Hepatocyte (in vitro differentiated cells): ENCODE measurements around the gene RABL6. TPM values are rescaled to one million over a fixed set of nuclear protein-coding genes. Genes with fewer than 3 reads are reported as not detected.
A peak's percentile ranks its signal among the peaks of the same experiment; 100 is the strongest.
"Not testable (repeated sequence)": the region's sequence is repeated elsewhere in the genome, so short reads cannot be mapped to it uniquely, and the experiment has no call there.

Experiments used
- DNase-seq: peaks from one replicate; pipeline ENCODE4 v3.0.0-alpha.2; 2016; ENCODE audit warnings: low spot score
- H2AFZ ChIP-seq: fragments of 200-600 bp; sonication (generic); 2 replicates; pipeline ENCODE4 v1.6.0; 2016; ENCODE audit warnings: antibody characterized with exemption, mild to moderate bottlenecking
- H3K27ac ChIP-seq: fragments of 200-600 bp; sonication (generic); 2 replicates; pipeline ENCODE4 v1.5.1; 2016; ENCODE audit warnings: mild to moderate bottlenecking
- H3K27me3 ChIP-seq: fragments of 200-600 bp; sonication (generic); 2 replicates; pipeline ENCODE4 v1.6.1; 2016
- H3K36me3 ChIP-seq: fragments of 200-600 bp; sonication (generic); replicated peaks from 2 replicates; pipeline ENCODE4 v1.5.1; 2016; ENCODE audit warnings: low read depth; ENCODE audit not compliant: insufficient read depth
- H3K4me1 ChIP-seq: fragments of 200-600 bp; sonication (generic); 2 replicates; pipeline ENCODE4 v1.5.1; 2016; ENCODE audit warnings: mild to moderate bottlenecking, moderate library complexity; ENCODE audit not compliant: insufficient read depth
- H3K4me2 ChIP-seq: fragments of 200-600 bp; sonication (generic); 2 replicates; pipeline ENCODE4 v1.6.0; 2016
- H3K4me3 ChIP-seq: fragments of 200-600 bp; sonication (generic); 2 replicates; pipeline ENCODE4 v1.5.1; 2016; ENCODE audit warnings: mild to moderate bottlenecking
- H3K79me2 ChIP-seq: fragments of 200-600 bp; sonication (generic); 2 replicates; pipeline ENCODE4 v1.6.0; 2017; ENCODE audit warnings: mild to moderate bottlenecking
- H3K9me2 ChIP-seq: fragments of 200-600 bp; sonication (generic); replicated peaks from 2 replicates; pipeline ENCODE4 v1.6.0; 2017; ENCODE audit warnings: mild to moderate bottlenecking; ENCODE audit not compliant: insufficient read depth
- H3K9me3 ChIP-seq: fragments of 200-600 bp; sonication (generic); 2 replicates; pipeline ENCODE4 v1.5.1; 2016; ENCODE audit warnings: low read depth, mild to moderate bottlenecking
- H4K20me1 ChIP-seq: fragments of 200-600 bp; sonication (generic); 2 replicates; pipeline ENCODE4 v1.6.0; 2016; ENCODE audit warnings: mild to moderate bottlenecking; ENCODE audit not compliant: insufficient read depth, poor library complexity, severe bottlenecking
- CTCF ChIP-seq: fragments of 200-600 bp; sonication (generic); IDR thresholded peaks from 2 replicates; pipeline ENCODE4 v1.5.1; 2016; ENCODE audit warnings: antibody characterized with exemption, mild to moderate bottlenecking; ENCODE audit not compliant: poor library complexity
- EZH2 ChIP-seq: fragments of 200-600 bp; sonication (generic); IDR thresholded peaks from 2 replicates; pipeline ENCODE4 v1.6.1; 2016; ENCODE audit warnings: antibody characterized with exemption, mild to moderate bottlenecking, borderline replicate concordance
- EZH2phosphoT487 ChIP-seq: fragments of 200-600 bp; sonication (generic); IDR thresholded peaks from one replicate; pipeline ENCODE4 v1.6.1; 2018; ENCODE audit warnings: antibody characterized with exemption, mild to moderate bottlenecking, low read depth, moderate library complexity; ENCODE audit not compliant: unreplicated experiment, severe bottlenecking
- WGBS: methylation state at CpG from one replicate; pipeline ENCODE4 v1.1.6; 2016; ENCODE audit warnings: low lambda C conversion rate; ENCODE audit errors: missing lambda C conversion rate; 5-methylcytosine and 5-hydroxymethylcytosine counted together
- polyA plus RNA-seq: library from polyadenylated mRNA; unstranded; fragments of >200 nt; fragmentation: Nextera tagmentation; extraction: Ambion mirVana; gene quantifications from 2 replicates; pipeline ENCODE4 v1.2.1, GENCODE V29; 2016
- total RNA-seq: library from RNA; depleted of rRNA; stranded (reverse); fragments of >200 nt; gene quantifications from 2 replicates; pipeline ENCODE4 v1.2.3, GENCODE V29; 2014

RABL6 gene
- total and polyA plus RNA-seq, 2 experiments from 2014 or later: 72.3 to 103 TPM

GRCh38 chr9:136795000-136795348 is 12.8 kb upstream of the RABL6 start:
- peak overlapping the region; percentile 97 for H3K27ac ChIP-seq
- no peaks in the 10 kb centered on the region for H3K9me3 ChIP-seq
- no peaks in the 10 kb centered on the region for H3K27me3 ChIP-seq
- DNase-seq: no peak
- no peaks in the 10 kb centered on the region for H3K36me3 ChIP-seq
- peaks cover 28% of the 10 kb centered on the region for H3K79me2 ChIP-seq
- no peak for TF ChIP-seq CTCF
- TF ChIP-seq EZH2: no peak
- TF ChIP-seq EZH2phosphoT487: no peak
- peak overlapping the region; percentile 29 for H3K4me2 ChIP-seq
- H3K4me1 ChIP-seq: peaks cover 62% of the 10 kb centered on the region
- H3K4me3 ChIP-seq: no peak overlapping the region
- no peaks in the 10 kb centered on the region for H3K9me2 ChIP-seq
- no peak overlapping the region for H2AFZ ChIP-seq
- no peaks in the 10 kb centered on the region for H4K20me1 ChIP-seq
- 85% methylated on average over 6 of the region's 6 CpGs for WGBS

- no peak for DNase-seq
- peaks cover 28% of the 10 kb centered on the region for H3K79me2 ChIP-seq
- H3K36me3 ChIP-seq: no peaks in the 10 kb centered on the region
- H3K4me2 ChIP-seq: peak within 1 kb of the TSS; percentile 87
- H3K27ac ChIP-seq: peak within 1 kb of the TSS; percentile 97
- H3K4me1 ChIP-seq: peaks cover 58% of the 10 kb centered on the region
- no peaks in the 10 kb centered on the region for H4K20me1 ChIP-seq
- no peak within 1 kb of the TSS for H2AFZ ChIP-seq
- WGBS: 39% methylated on average over 5 of the region's 5 CpGs
- TF ChIP-seq EZH2 (no peak), EZH2phosphoT487 (no peak), CTCF (no peak)
- no peak within 1 kb of the TSS for H3K4me3 ChIP-seq
- H3K9me2 ChIP-seq: no peaks in the 10 kb centered on the region
- no peaks in the 10 kb centered on the region for H3K27me3 ChIP-seq
- no peaks in the 10 kb centered on the region for H3K9me3 ChIP-seq
Measured at GRCh38 chr9:136796238-136796774, 11.4 kb upstream of the RABL6 start, which contains the start of gene CCDC183. CCDC183 (plus strand) TSS chr9:136796338; CDS start chr9:136796398, 60 bp downstream.

- DNase-seq: peak; percentile 78
- not testable (repeated sequence) for H4K20me1 ChIP-seq, H3K27me3 ChIP-seq, H3K9me2 ChIP-seq, H3K9me3 ChIP-seq, H2AFZ ChIP-seq, H3K36me3 ChIP-seq, H3K4me3 ChIP-seq
- 1% methylated on average over 10 of the region's 10 CpGs for WGBS
- peak overlapping the region; percentile 97 for H3K27ac ChIP-seq
- H3K4me1 ChIP-seq: peaks cover 61% of the 10 kb centered on the region
- H3K79me2 ChIP-seq: peaks cover 29% of the 10 kb centered on the region
- peak overlapping the region; percentile 87 for H3K4me2 ChIP-seq
Measured at GRCh38 chr9:136796775-136797347, 10.9 kb upstream of the RABL6 start.

- peaks cover 54% of the 10 kb centered on the region for H3K4me1 ChIP-seq
- 83% methylated on average over 6 of the region's 6 CpGs for whole genome bisulfite sequencing
- peak overlapping the region; percentile 97 for H3K27ac ChIP-seq
- peak overlapping the region; percentile 87 for H3K4me2 ChIP-seq
- H4K20me1 ChIP-seq: no peaks in the 10 kb centered on the region
- no peaks in the 10 kb centered on the region for H3K9me3 ChIP-seq
- H3K4me3 ChIP-seq: no peak overlapping the region
- TF ChIP-seq CTCF (no peak), EZH2 (no peak), EZH2phosphoT487 (no peak)
- H3K27me3 ChIP-seq: no peaks in the 10 kb centered on the region
- H3K9me2 ChIP-seq: no peaks in the 10 kb centered on the region
- H2AFZ ChIP-seq: no peak overlapping the region
- H3K79me2 ChIP-seq: peaks cover 28% of the 10 kb centered on the region
- no peaks in the 10 kb centered on the region for H3K36me3 ChIP-seq
- no peak for DNase-seq
Measured at GRCh38 chr9:136798708-136799078, 9.1 kb upstream of the RABL6 start.
